CD4-positive, alpha-beta memory T cell (primary cell): Measurements from ENCODE around the gene SFI1. TPM values are rescaled to one million over a fixed set of nuclear protein-coding genes. Genes with fewer than 3 reads are reported as not detected.

Experiments
- CTCF ChIA-PET: fragments of 350-600 bp; sonication (Branson Sonifier 250); formaldehyde crosslinking; loops from one replicate; lab custom pipeline; 2021; ENCODE audit warnings: inconsistent platforms; ENCODE audit not compliant: partially characterized antibody; lab: Charles Lee
- POLR2A ChIA-PET: fragments of 350-600 bp; sonication (Branson Sonifier 250); formaldehyde crosslinking; loops from one replicate; lab custom pipeline; 2021; ENCODE audit not compliant: partially characterized antibody; lab: Charles Lee
- DNase-seq, 5 donors: peaks; one replicate each; pipeline versions ENCODE4 v3.0.0 to v3.0.0-alpha.2; 2020 to 2022; ENCODE audit warnings: mixed read lengths in 1 of 5
- H3K27ac ChIP-seq: one replicate; pipeline ENCODE4 v1.7.0; 2013; ENCODE audit warnings: low read depth, low read length
- H3K27me3 ChIP-seq: 2 replicates; pipeline ENCODE4 v1.7.0; 2013; ENCODE audit warnings: mild to moderate bottlenecking, low read length, moderate library complexity; ENCODE audit not compliant: insufficient read depth
- H3K36me3 ChIP-seq: 2 replicates; pipeline ENCODE4 v1.7.0; 2013; ENCODE audit warnings: mild to moderate bottlenecking, low read length, moderate library complexity; ENCODE audit not compliant: insufficient read depth
- H3K4me1 ChIP-seq: 2 replicates; pipeline ENCODE4 v1.7.0; 2013; ENCODE audit warnings: mild to moderate bottlenecking, low read length, moderate library complexity; ENCODE audit not compliant: insufficient read depth
- H3K4me3 ChIP-seq, 2 donors: one replicate each; pipeline ENCODE4 v1.7.0; 2013; ENCODE audit warnings: low read length in 2 of 2, mild to moderate bottlenecking in 1 of 2
- H3K9me3 ChIP-seq, 2 donors: one replicate each; pipeline ENCODE4 v1.7.0; 2013; ENCODE audit warnings: low read length in 2 of 2, control low read depth in 1 of 2; ENCODE audit not compliant: control insufficient read depth in 1 of 2
- H3K27ac Mint-ChIP-seq, 7 donors: one replicate each; pipeline ENCODE4 v1.8.0; 2020 to 2021; ENCODE audit warnings: mixed read lengths in 7 of 7, mild to moderate bottlenecking in 6 of 7, inconsistent platforms in 3 of 7, moderate library complexity in 3 of 7
- H3K27me3 Mint-ChIP-seq, 2 donors: one replicate each; pipeline ENCODE4 v1.8.0; 2020 to 2021; ENCODE audit warnings: mixed read lengths in 2 of 2
- H3K36me3 Mint-ChIP-seq, 2 donors: one replicate each; pipeline ENCODE4 v1.8.0; 2020 to 2021; ENCODE audit warnings: mixed read lengths in 2 of 2, inconsistent platforms in 1 of 2, mild to moderate bottlenecking in 1 of 2
- H3K4me1 Mint-ChIP-seq, 4 donors: one replicate each; pipeline ENCODE4 v1.8.0; 2020 to 2021; ENCODE audit warnings: mixed read lengths in 4 of 4, mild to moderate bottlenecking in 1 of 4
- H3K4me3 Mint-ChIP-seq, 8 donors: one replicate each; pipeline ENCODE4 v1.8.0; 2020 to 2021; ENCODE audit warnings: mixed read lengths in 8 of 8, mild to moderate bottlenecking in 7 of 8, moderate library complexity in 6 of 8, inconsistent platforms in 3 of 8
- H3K9me3 Mint-ChIP-seq, 8 donors: one replicate each; pipeline ENCODE4 v1.8.0; 2020 to 2021; ENCODE audit warnings: mixed read lengths in 8 of 8, mild to moderate bottlenecking in 5 of 8, inconsistent platforms in 3 of 8, moderate library complexity in 1 of 8
- intact Hi-C: fragments of 100-400 bp; cut with micrococcal nuclease; formaldehyde crosslinking; loops from one replicate; pipeline ENCODE4 v1.15.1; 2023
- polyA plus RNA-seq, 2 donors: library from polyadenylated mRNA; unstranded; fragments of 300-500 nt; fragmentation: Illumina TruSeq; gene quantifications; one replicate each; pipeline ENCODE4 v1.2.3, GENCODE V29; 2021
- total RNA-seq, 2 experiments: library from RNA; stranded (reverse); gene quantifications; one replicate each; pipeline ENCODE4 v1.2.3, GENCODE V29; 2021

SFI1 gene
- total and polyA plus RNA-seq, 4 experiments from 2014 or later, result 14.7 to 333 (median 181) TPM

- no peak overlapping the region for H3K27ac ChIP-seq
- intact Hi-C loops, result no loop called here
- DNase-seq, result no peak
- H3K27ac Mint-ChIP-seq, result no peak overlapping the region
- CTCF ChIA-PET, result interaction anchor here (0.6 to 1.3 kb wide), 2 partner anchors 152 to 677 kb away, joined by 4 read pairs; no protein-coding TSS in a partner anchor
- H3K4me3 Mint-ChIP-seq, result no peak overlapping the region
- peaks cover 0 to 2% (median 0%) of the 10 kb centered on the region in 8 donors for H3K9me3 Mint-ChIP-seq
- peaks cover 18 to 54% of the 10 kb centered on the region in 2 donors for H3K36me3 Mint-ChIP-seq
- no peak overlapping the region for H3K4me3 ChIP-seq
- H3K27me3 ChIP-seq, result no peaks in the 10 kb centered on the region
- H3K36me3 ChIP-seq, result peaks cover 34% of the 10 kb centered on the region
- POLR2A ChIA-PET, result no interaction called here
- H3K27me3 Mint-ChIP-seq, result no peaks in the 10 kb centered on the region
- no peaks in the 10 kb centered on the region for H3K4me1 ChIP-seq
- peaks cover 0 to 8% (median 0%) of the 10 kb centered on the region in 4 donors for H3K4me1 Mint-ChIP-seq
- H3K9me3 ChIP-seq, result no peaks in the 10 kb centered on the region
Measured at GRCh38 chr22:31603081-31603525, 106.8 kb downstream of the SFI1 start.

- intact Hi-C loops, result no loop called here
- H3K27me3 Mint-ChIP-seq, result no peaks in the 10 kb centered on the region
Measured at GRCh38 chr22:31603574-31603973, 107.2 kb downstream of the SFI1 start.

GRCh38 chr22:31604137-31604705 is 107.9 kb downstream of the SFI1 start:
- intact Hi-C loops, result no loop called here
- peaks cover 21 to 58% of the 10 kb centered on the region in 2 donors for H3K36me3 Mint-ChIP-seq
- Histone ChIP-seq H3K4me3 (no peak overlapping the region), H3K4me1 (no peaks in the 10 kb centered on the region), H3K36me3 (peaks cover 38% of the 10 kb centered on the region), H3K27me3 (no peaks in the 10 kb centered on the region), H3K27ac (no peak overlapping the region), H3K9me3 (no peaks in the 10 kb centered on the region)
- POLR2A ChIA-PET, result no interaction called here
- H3K27me3 Mint-ChIP-seq, result no peaks in the 10 kb centered on the region
- H3K4me3 Mint-ChIP-seq, result no peak overlapping the region
- H3K9me3 Mint-ChIP-seq, result peaks cover 0 to 2% (median 0%) of the 10 kb centered on the region in 8 donors
- peak overlapping the region in 1 of 7 donors; percentile 54 for H3K27ac Mint-ChIP-seq
- no peak for DNase-seq
- H3K4me1 Mint-ChIP-seq, result peaks cover 0 to 8% (median 0%) of the 10 kb centered on the region in 4 donors
- CTCF ChIA-PET, result interaction anchor here (1.3 kb wide), 1 partner anchor 153 kb away, joined by 4 read pairs; no protein-coding TSS in a partner anchor

More at GRCh38 chr22:31603574-31603973, 107.2 kb downstream of the SFI1 start:
- ChIA-PET POLR2A (no interaction called here), CTCF (interaction anchor here (1.3 kb wide), 1 partner anchor 152 kb away, joined by 4 read pairs; no protein-coding TSS in a partner anchor)
- peaks cover 21 to 56% of the 10 kb centered on the region in 2 donors for H3K36me3 Mint-ChIP-seq
- no peak overlapping the region for H3K4me3 ChIP-seq
- H3K27ac ChIP-seq, result no peak overlapping the region
- no peaks in the 10 kb centered on the region for H3K27me3 ChIP-seq
- H3K36me3 ChIP-seq, result peaks cover 38% of the 10 kb centered on the region
- peaks cover 0 to 8% (median 0%) of the 10 kb centered on the region in 4 donors for H3K4me1 Mint-ChIP-seq
- H3K9me3 ChIP-seq, result no peaks in the 10 kb centered on the region
- no peak for DNase-seq
- H3K4me3 Mint-ChIP-seq, result no peak overlapping the region
- H3K4me1 ChIP-seq, result no peaks in the 10 kb centered on the region
- H3K9me3 Mint-ChIP-seq, result peaks cover 0 to 2% (median 0%) of the 10 kb centered on the region in 8 donors
- no peak overlapping the region for H3K27ac Mint-ChIP-seq

GRCh38 chr22:31604746-31605705 is 108.7 kb downstream of the SFI1 start:
- peaks cover 0 to 8% (median 0%) of the 10 kb centered on the region in 4 donors for H3K4me1 Mint-ChIP-seq
- peaks cover 0 to 2% (median 0%) of the 10 kb centered on the region in 8 donors for H3K9me3 Mint-ChIP-seq
- intact Hi-C loops, result no loop called here
- peaks cover 24 to 65% of the 10 kb centered on the region in 2 donors for H3K36me3 Mint-ChIP-seq
- ChIA-PET POLR2A (interaction anchor here (1.0 kb wide), 1 partner anchor 20 kb away, joined by 3 read pairs; no protein-coding TSS in a partner anchor), CTCF (no interaction called here)
- H3K4me1 ChIP-seq, result no peaks in the 10 kb centered on the region
- H3K36me3 ChIP-seq, result peaks cover 45% of the 10 kb centered on the region
- no peaks in the 10 kb centered on the region for H3K27me3 ChIP-seq
- no peak overlapping the region for H3K4me3 ChIP-seq
- H3K27ac Mint-ChIP-seq, result peak overlapping the region in 4 of 7 donors; percentile 44 to 79 (median 47)
- H3K27me3 Mint-ChIP-seq, result no peaks in the 10 kb centered on the region
- no peak overlapping the region for H3K4me3 Mint-ChIP-seq
- H3K27ac ChIP-seq, result no peak overlapping the region
- no peaks in the 10 kb centered on the region for H3K9me3 ChIP-seq
- no peak for DNase-seq

- DNase-seq, result no peak
- H3K4me3 ChIP-seq, result no peak overlapping the region
- no peak overlapping the region for H3K27ac ChIP-seq
- Mint-ChIP-seq H3K27ac (peak overlapping the region in 2 of 7 donors; percentile 56 to 59), H3K27me3 (no peaks in the 10 kb centered on the region), H3K9me3 (peaks cover 0 to 2% (median 0%) of the 10 kb centered on the region in 8 donors), H3K36me3 (peaks cover 25 to 63% of the 10 kb centered on the region in 2 donors), H3K4me3 (no peak overlapping the region), H3K4me1 (peaks cover 0 to 5% (median 0%) of the 10 kb centered on the region in 4 donors)
- peaks cover 55% of the 10 kb centered on the region for H3K36me3 ChIP-seq
- H3K9me3 ChIP-seq, result no peaks in the 10 kb centered on the region
- ChIA-PET POLR2A (interaction anchor here (1.0 kb wide), 1 partner anchor 19 kb away, joined by 3 read pairs; no protein-coding TSS in a partner anchor), CTCF (no interaction called here)
- no peaks in the 10 kb centered on the region for H3K27me3 ChIP-seq
- intact Hi-C loops, result no loop called here
- H3K4me1 ChIP-seq, result no peaks in the 10 kb centered on the region
Measured at GRCh38 chr22:31605851-31606585, 109.7 kb downstream of the SFI1 start.

- Histone ChIP-seq H3K27me3 (no peaks in the 10 kb centered on the region), H3K27ac (no peak overlapping the region), H3K4me1 (no peaks in the 10 kb centered on the region), H3K9me3 (no peaks in the 10 kb centered on the region), H3K36me3 (peaks cover 51% of the 10 kb centered on the region), H3K4me3 (no peak overlapping the region)
- no peaks in the 10 kb centered on the region for H3K27me3 Mint-ChIP-seq
- intact Hi-C loops, result no loop called here
- CTCF ChIA-PET, result no interaction called here
- H3K4me1 Mint-ChIP-seq, result peaks cover 0 to 5% (median 0%) of the 10 kb centered on the region in 4 donors
- peak overlapping the region in 3 of 7 donors; percentile 55 to 84 (median 71) for H3K27ac Mint-ChIP-seq
- H3K4me3 Mint-ChIP-seq, result no peak overlapping the region
- H3K9me3 Mint-ChIP-seq, result peaks cover 0 to 2% (median 0%) of the 10 kb centered on the region in 8 donors
- POLR2A ChIA-PET, result interaction anchor here (1.3 kb wide), 1 partner anchor 23 kb away, joined by 3 read pairs; no protein-coding TSS in a partner anchor
- H3K36me3 Mint-ChIP-seq, result peaks cover 25 to 64% of the 10 kb centered on the region in 2 donors
- DNase-seq, result no peak
Measured at GRCh38 chr22:31607696-31608095, 111.4 kb downstream of the SFI1 start.
